ENCODE data around the gene PRDM2. TPM values are rescaled to one million over a fixed set of nuclear protein-coding genes. Genes with fewer than 3 reads are reported as not detected.

The PRDM2 gene
- polyA plus RNA-seq, 1 of the 3 experiments (the other 2 are of a cell fraction), result 7.2 TPM

GRCh38 chr1:13817906-13818305 lies 117.9 kb downstream of the PRDM2 start:
- ChIA-PET CTCF (no interaction called here), POLR2A (no interaction called here)
- no peak overlapping the region for H2AFZ ChIP-seq (ENCODE audit: low read depth)
- WGBS (ENCODE audit: low lambda C conversion rate), result 93% methylated on average over 6 of the region's 6 CpGs
- H3K4me2 ChIP-seq, result no peak overlapping the region
- no peaks in the 10 kb centered on the region for H3K79me2 ChIP-seq (ENCODE audit: insufficient read depth)
- H3K9me2 ChIP-seq, result no peaks in the 10 kb centered on the region
- H3K27me3 ChIP-seq (ENCODE audit: insufficient read depth), result no peaks in the 10 kb centered on the region
- H3F3A ChIP-seq (replicated peaks; ENCODE audit: insufficient read depth), result no peaks in the 10 kb centered on the region
- H3K27ac ChIP-seq (ENCODE audit: low read depth in 2 of 2, low read length in 1 of 2), result no peak overlapping the region
- no peak overlapping the region for H3K9ac ChIP-seq
- TF ChIP-seq SIN3A (IDR thresholded peaks at IDR 0.05; ENCODE audit: borderline replicate concordance, low read depth, low read length), result no peak
- no peak for TF ChIP-seq SMC3 (IDR thresholded peaks at IDR 0.05; ENCODE audit: low read depth, low read length)
- no peak for TF ChIP-seq FOXJ3 (CRISPR knock-in tag; IDR thresholded peaks at IDR 0.05)
- no peak for TF ChIP-seq TCF12 (IDR thresholded peaks at IDR 0.05)
- TF ChIP-seq FOSL2 (IDR thresholded peaks at IDR 0.05; ENCODE audit: borderline replicate concordance, low read depth), result no peak
- TF ChIP-seq, protein P1, sequence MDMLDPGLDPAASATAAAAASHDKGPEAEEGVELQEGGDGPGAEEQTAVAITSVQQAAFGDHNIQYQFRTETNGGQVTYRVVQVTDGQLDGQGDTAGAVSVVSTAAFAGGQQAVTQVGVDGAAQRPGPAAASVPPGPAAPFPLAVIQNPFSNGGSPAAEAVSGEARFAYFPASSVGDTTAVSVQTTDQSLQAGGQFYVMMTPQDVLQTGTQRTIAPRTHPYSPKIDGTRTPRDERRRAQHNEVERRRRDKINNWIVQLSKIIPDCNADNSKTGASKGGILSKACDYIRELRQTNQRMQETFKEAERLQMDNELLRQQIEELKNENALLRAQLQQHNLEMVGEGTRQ (IDR thresholded peaks at IDR 0.05; ENCODE audit: borderline replicate concordance, low read depth, low read length), result no peak
- TF ChIP-seq, protein P2, sequence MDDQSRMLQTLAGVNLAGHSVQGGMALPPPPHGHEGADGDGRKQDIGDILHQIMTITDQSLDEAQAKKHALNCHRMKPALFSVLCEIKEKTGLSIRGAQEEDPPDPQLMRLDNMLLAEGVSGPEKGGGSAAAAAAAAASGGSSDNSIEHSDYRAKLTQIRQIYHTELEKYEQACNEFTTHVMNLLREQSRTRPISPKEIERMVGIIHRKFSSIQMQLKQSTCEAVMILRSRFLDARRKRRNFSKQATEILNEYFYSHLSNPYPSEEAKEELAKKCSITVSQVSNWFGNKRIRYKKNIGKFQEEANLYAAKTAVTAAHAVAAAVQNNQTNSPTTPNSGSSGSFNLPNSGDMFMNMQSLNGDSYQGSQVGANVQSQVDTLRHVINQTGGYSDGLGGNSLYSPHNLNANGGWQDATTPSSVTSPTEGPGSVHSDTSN (IDR thresholded peaks at IDR 0.05), result no peak
- TF ChIP-seq RCOR1 (IDR thresholded peaks at IDR 0.05; ENCODE audit: low read length), result no peak
- no peak for TF ChIP-seq USF1 (IDR thresholded peaks at IDR 0.05; ENCODE audit: borderline replicate concordance, low read depth)
- no peak for TF ChIP-seq YY1 (IDR thresholded peaks at IDR 0.05; ENCODE audit: low read depth)
- no peak for TF ChIP-seq NFIC (IDR thresholded peaks at IDR 0.05; ENCODE audit: borderline replicate concordance)
- TF ChIP-seq POLR2AphosphoS5 (IDR thresholded peaks at IDR 0.05; ENCODE audit: low read depth, low read length), result no peak
- no peak for TF ChIP-seq MXI1 (IDR thresholded peaks at IDR 0.05; ENCODE audit: low read depth, low read length)
- H4K20me1 ChIP-seq (ENCODE audit: insufficient read depth), result no peaks in the 10 kb centered on the region
- no peak overlapping the region for H3K4me3 ChIP-seq (ENCODE audit: low read depth in 2 of 2, low read length in 1 of 2)
- no peaks in the 10 kb centered on the region for H3K9me3 ChIP-seq
- H3K36me3 ChIP-seq (replicated peaks in 1 of 2; ENCODE audit: control insufficient read depth in 1 of 2, insufficient read depth in 2 of 2, low read length in 1 of 2), result no peaks in the 10 kb centered on the region
- no peaks in the 10 kb centered on the region for H3K4me1 ChIP-seq (ENCODE audit: control insufficient read depth in 1 of 2, insufficient read depth in 2 of 2, low read depth in 1 of 2, low read length in 1 of 2)
- no peak for DNase-seq

DNA sequence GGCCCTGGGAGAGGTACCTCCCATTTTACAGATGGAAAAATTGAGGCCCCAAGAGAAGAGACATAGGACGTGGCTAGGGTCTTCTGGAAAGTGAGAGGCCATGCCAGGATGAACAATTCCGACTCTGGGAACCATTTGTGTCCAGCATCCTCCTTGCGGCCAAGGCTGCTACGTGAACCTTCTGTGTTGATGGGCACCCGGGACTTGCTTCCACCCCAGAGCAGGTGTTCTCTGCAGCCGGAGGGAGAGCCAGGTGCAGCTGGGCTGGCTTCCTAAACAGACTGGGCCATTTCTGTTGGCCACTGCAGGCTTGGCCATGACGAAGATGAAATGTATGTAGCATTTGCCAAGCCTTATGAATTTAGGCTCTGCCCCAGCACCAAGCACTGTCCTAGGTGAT lies 118.9 kb downstream of the PRDM2 start:
- 93% methylated on average over 7 of the region's 7 CpGs for WGBS (ENCODE audit: low lambda C conversion rate)
- Histone ChIP-seq H3K4me1 (ENCODE audit: control insufficient read depth in 1 of 2, insufficient read depth in 2 of 2, low read depth in 1 of 2, low read length in 1 of 2) (no peaks in the 10 kb centered on the region), H4K20me1 (ENCODE audit: insufficient read depth) (no peaks in the 10 kb centered on the region), H3K9ac (no peak overlapping the region), H3K4me2 (no peak overlapping the region), H3K9me2 (no peaks in the 10 kb centered on the region), H3K9me3 (no peaks in the 10 kb centered on the region), H3K27me3 (ENCODE audit: insufficient read depth) (no peaks in the 10 kb centered on the region), H3K27ac (ENCODE audit: low read depth in 2 of 2, low read length in 1 of 2) (no peak overlapping the region), H3F3A (replicated peaks; ENCODE audit: insufficient read depth) (no peaks in the 10 kb centered on the region), H3K4me3 (ENCODE audit: low read depth in 2 of 2, low read length in 1 of 2) (no peak overlapping the region), H2AFZ (ENCODE audit: low read depth) (no peak overlapping the region), H3K36me3 (replicated peaks in 1 of 2; ENCODE audit: control insufficient read depth in 1 of 2, insufficient read depth in 2 of 2, low read length in 1 of 2) (no peaks in the 10 kb centered on the region), H3K79me2 (ENCODE audit: insufficient read depth) (no peaks in the 10 kb centered on the region)
- DNase-seq, result no peak
- ChIA-PET POLR2A (no interaction called here), CTCF (no interaction called here)
- TF ChIP-seq MXI1 (IDR thresholded peaks at IDR 0.05; ENCODE audit: low read depth, low read length) (no peak), YY1 (IDR thresholded peaks at IDR 0.05; ENCODE audit: low read depth) (no peak)
